ENCODE data around the gene SCCPDH.
"Not testable (repeated sequence)": the region's sequence is repeated elsewhere in the genome, so short reads cannot be mapped to it uniquely, and the experiment has no call there.

The SCCPDH gene, protein sequence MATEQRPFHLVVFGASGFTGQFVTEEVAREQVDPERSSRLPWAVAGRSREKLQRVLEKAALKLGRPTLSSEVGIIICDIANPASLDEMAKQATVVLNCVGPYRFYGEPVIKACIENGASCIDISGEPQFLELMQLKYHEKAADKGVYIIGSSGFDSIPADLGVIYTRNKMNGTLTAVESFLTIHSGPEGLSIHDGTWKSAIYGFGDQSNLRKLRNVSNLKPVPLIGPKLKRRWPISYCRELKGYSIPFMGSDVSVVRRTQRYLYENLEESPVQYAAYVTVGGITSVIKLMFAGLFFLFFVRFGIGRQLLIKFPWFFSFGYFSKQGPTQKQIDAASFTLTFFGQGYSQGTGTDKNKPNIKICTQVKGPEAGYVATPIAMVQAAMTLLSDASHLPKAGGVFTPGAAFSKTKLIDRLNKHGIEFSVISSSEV
- 1.7 to 8.9 reads per million in 2 experiments for total RNA-seq

DNA sequence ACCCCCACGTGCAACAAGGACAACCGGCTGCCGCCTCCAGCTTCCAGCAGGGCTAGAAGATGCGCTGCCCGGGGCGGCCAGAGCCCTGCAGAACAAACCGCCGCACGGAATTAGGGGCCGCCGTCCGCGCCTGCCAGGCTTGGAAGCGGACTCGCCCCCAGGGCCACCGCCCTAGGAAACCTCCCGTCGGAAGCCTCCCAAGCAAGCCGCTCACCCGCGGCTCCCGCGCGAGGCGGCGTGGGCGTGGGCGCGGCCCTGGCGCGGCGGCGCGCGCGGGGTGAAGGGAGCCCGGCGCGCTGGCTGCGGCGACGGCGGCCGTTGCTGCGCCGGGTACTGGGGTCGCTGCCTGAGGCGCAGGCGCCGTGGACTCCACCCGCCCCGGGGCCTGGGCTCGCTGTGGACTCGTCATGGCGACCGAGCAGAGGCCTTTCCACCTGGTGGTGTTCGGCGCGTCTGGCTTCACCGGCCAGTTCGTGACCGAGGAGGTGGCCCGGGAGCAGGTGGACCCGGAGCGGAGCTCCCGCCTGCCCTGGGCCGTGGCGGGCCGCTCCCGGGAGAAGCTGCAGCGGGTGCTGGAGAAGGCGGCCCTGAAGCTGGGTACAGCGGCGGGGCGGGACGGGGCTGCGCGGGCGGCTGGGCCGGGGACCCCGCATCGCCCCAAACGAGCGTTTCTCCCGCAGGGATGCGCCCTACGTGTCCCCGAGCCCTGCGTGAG, at the start of gene SCCPDH:
TSS of gene SCCPDH (plus strand) at position 394 of the 715 bp plus-strand sequence. CDS start at position 408, 14 bp downstream.
- peak; percentile 12 for DNase-seq (ENCODE audit: low read depth)

DNA sequence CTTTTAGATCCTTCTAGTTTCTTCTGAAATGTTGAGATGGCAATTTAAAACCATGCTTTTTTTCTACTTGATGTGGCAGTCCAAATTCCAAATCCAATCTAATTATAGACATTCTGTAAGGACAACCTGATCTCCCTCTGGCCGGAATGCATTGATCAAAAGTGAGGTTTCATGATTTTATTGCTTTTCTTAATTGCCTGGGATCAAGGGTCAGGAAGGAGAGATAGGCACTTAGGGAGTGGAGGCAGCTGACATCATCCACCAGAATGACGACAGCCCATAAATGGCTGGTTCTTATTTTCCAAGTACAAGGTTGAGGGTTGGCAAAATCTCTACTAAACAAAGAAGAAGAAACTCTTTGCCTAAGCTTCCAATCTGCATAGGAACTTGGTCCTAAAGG, 46.4 kb upstream of the SCCPDH start:
- DNase-seq (ENCODE audit: low read depth) = no peak

DNA sequence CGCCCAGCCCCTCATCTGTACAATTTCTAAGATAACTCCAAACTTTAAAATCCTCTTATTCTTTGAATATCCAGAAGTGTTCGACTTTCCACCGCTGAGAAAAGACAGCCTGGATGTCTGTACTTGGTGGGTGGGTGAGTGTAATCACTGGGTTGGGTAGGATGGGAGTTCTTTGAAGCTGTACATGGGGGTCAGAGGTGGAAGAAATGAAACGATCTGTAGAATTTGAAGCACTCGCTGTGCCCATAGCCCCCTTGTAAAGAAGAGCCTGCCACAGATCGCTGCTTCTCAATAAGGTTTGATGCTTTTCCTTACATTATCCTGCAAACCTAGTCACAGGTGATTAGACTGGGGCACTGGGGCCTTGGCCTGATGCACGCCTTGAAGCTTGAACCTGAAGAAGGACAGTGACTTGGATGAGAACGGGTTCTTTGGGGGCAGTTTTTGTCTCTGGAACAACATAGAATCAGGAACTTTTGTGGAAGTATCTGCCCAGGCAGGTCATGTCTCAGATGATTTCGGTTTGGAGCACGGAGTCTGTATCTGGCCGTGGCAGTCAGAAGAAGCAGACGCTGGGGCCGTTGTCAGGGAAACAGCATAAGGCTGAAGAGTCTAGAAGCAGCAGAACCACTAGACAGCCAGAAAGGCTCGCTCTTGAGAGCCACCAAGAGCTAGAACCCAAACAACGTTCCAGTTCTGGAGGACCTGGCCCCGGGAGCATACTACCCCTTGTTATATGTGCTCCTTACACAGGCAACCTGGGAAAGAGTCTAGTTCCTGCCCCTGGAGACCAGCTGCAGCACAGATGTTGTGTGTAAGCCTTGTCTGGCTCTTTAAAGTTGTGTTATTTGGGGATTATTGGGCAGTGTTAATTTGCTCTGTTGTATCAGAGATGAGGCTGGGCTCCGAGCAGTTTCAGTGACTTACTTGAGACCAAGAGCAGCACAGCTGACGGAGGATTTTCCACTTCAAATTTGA, 45.1 kb upstream of the SCCPDH start:
- DNase-seq (ENCODE audit: low read depth) = no peak

DNA sequence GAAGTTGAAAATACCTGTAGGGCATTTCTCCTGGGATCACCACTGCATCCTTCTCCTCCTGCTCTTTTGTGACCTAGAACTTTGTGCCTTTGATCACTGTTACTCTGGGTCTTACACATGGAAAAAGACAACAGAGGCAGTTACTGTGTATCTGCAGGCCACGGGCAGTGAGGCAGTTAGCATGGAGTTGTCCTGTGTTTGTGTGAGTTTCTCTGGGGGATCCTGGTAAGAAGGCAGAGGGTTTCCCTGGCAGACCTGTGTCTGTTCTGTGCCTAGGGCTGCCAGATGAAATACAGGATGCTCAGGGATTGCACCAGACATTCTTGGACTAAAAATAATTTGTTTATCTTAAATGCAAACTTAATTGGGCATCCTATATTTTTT, 44.4 kb upstream of the SCCPDH start:
- no peak for DNase-seq (ENCODE audit: low read depth)

DNA sequence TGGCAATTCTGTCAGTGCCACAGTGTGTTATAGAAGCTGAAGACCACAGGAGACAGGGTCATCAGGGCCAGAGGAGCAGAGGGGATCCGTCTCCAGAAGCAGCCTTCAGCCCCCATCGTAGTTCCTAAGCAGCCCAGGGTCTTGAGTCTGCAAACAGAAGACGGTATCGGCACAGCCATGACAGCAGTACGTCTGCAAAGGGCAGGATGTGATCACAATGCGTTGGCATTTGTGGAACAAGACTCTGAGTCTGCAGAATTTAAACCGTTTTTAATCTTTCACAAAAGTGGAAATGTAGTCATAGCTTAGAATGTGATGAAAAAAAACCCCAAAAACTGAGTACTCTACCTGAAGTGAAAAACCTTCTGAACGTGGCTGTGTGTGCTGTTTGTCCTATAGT, 44.0 kb upstream of the SCCPDH start:
- no peak for DNase-seq (ENCODE audit: low read depth)

DNA sequence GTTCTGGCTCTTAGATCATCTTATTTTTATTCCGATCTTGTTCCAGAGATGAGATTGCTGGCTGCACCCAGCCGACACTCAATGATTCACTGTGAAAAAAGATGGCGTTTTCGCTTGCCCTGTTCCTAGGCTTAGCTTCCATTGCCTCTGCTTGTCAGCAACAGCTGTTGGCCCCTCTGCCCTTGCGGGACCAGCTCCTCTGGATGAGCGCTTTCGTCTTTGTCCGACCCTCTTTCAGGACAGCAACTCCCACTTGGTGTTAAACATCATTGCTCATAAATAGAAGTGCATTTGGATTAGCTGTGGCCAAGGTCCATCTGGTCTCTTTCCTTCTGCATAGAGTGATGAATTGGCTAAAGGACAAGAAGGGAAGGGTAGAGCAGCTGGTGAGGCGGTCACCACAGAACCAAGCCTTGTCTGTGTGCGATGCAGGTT, 43.5 kb upstream of the SCCPDH start:
- DNase-seq (ENCODE audit: low read depth) = no peak

DNA sequence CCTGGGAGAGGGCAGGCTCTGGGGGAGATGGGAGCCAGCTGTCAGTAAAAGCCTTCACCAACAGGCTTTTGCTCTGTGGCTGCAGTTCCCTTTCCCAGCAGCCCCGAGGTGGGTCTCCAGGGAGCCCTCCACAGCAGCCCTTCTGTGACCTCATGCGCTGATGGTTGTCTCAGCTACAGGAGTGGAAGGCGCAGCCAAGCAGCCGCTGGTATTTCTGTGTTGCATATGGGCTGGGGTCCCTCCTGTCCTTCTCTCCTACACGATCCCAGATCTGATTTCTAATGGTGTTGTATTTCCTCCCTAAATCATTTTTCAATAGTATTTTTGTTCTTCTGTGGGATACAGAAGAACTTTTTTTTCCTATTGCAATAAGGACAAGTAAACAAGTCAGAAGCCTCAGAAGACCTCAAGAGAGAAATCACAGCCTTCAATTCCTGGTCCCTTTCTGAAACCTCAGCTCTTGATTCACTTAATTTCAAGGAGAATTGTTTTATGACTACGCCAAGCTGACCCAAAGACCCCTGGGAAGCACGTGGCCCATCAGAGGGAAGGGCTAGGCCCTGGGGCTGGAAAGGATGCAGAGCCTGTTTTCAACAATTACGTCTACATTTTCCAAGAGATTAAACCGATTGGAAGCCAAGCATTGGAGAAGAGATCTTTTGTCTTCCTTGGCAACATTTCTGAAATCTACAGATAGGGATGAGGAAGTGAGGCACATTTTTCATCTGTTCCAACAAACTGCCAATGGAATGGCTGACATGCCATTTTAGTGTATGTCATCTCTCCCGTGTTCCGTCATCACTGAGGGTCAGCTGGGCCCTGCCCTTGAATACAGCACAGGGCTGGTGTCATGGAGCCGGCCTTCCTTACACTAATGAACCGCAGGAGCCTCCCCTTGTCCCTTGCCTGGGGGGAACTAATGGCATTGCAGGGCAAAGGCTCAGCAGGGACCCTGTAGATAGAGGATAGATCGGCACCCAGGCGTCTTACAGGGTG, 42.0 kb upstream of the SCCPDH start:
- no peak for DNase-seq (ENCODE audit: low read depth)

DNA sequence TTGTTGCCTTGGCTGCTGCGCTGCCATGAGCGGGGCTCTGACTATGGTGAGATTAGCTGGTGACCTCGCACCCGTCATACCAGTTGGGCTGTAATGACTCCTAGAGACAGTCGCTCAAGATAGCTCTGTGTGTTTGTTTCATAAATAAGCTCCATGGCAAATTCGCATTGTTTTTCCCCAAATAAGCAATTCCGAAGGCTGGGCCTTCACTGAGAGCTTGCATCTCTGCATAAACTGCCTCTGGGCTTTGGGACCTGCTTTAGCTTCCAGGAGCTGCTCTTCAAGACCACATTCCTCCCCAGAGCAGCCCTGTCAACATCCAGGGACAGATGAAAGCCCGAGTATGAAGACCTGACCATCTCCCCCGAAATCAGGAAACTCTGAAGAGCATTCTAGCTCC, 40.7 kb upstream of the SCCPDH start:
- no peak for DNase-seq (ENCODE audit: low read depth)

DNA sequence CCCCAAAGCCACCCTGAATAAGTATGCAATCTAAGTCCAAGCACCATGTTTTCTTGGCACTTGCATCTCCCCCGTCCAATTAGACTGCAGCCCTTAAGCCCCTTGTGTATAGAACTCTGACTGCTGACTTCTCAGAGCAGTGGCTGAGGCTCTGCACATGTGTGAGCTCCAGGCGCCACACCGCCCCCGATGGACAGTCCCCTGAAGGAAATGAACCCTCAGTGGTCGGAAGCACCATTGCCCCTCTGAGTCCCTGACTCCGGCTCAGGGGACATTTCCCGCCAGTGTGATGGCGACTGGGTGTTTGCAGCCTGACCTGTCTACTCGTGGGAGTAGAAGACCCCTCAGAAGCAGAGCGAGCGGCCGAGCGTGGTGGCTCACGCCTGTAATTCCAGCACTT, 37.2 kb upstream of the SCCPDH start:
- DNase-seq (ENCODE audit: low read depth) = no peak

DNA sequence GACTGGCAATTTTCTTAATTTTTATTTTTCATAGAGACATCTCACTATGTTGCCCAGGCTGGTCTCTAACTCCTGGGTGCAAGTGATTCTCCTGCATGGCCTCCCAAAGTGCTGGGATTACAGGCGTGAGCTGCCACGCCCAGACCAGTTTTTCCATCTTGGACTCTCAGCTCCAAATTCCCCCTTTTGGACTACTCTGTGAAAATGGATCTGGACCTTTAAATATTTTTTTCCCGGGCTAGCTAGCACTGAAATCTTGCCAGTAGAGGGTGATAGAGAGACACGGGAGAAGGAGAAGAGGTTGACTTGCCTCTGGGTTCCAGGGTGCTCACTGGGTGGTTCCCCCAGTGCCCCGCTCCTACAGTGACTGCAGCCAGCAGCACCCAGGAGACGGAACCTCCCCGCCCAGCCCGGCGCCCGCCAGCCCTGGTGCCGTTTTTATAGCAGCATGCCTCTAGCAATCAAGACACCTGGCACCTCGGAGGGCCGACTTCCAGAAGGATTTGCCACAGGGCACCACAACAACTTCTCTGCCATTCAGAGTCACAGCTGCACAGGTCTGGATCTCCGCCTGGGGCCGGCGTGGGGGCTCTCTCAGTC, 34.7 kb upstream of the SCCPDH start:
- peak; percentile 11 for DNase-seq (ENCODE audit: low read depth)

DNA sequence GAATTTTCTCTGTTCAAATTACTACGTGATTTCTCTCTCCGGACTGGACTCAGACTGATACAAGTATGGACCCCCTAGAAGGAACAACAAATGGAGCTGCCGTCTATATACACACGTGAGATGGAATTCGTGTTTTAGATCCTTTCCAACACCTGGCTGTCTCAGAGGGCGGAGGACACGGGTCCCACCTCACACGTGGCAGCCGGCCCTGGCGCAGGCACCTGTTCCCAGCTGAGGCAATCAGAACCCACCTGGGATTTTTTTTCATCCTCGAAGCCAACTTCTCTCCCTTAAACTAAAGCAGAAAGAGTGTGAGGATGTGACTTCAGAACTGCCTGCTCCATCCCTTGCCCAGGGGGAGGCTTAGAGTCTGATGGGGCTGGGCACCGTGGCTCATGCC, 34.1 kb upstream of the SCCPDH start:
- DNase-seq (ENCODE audit: low read depth) = no peak

DNA sequence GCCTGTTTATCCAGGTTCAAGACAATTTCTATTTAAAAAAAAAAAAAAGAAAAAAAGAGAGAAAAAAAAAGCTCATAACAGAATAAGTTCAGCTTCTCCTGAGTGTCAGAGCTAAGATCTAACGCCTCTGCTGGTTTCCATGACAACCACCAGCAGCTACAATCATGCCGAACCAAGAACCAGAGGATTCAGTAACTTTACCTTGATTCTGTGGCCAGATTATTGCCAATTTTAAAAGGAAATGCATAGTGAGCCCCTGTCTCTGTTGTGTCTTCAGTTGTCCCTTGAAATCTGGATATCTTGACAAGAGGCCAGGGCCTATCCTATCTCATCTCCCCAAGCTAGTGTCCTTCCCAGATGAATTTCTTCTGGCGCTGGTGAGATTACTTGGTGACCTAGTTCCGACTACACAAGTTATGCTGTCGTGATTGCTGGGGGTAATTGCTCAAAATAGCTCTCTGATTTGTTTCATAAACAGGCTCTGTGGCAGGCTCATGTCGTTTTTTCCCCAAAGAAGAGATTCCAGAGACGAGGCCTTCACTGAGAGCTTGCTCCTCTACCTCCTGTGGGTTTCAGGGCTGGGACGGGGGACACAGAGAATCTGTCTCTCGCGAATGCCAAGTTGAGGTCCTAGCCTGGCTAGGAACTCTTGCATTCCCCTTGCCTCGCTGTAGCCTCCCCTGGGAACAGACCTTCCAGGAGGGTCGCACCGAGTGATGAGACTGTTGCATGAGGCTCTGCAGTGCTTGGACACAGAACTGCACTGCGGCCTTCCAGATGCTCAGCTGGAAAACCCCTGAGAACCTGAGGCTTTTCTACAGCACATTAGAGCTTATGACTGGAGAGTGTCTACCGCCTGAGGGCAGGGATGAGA, 32.4 kb upstream of the SCCPDH start:
- no peak for DNase-seq (ENCODE audit: low read depth)

DNA sequence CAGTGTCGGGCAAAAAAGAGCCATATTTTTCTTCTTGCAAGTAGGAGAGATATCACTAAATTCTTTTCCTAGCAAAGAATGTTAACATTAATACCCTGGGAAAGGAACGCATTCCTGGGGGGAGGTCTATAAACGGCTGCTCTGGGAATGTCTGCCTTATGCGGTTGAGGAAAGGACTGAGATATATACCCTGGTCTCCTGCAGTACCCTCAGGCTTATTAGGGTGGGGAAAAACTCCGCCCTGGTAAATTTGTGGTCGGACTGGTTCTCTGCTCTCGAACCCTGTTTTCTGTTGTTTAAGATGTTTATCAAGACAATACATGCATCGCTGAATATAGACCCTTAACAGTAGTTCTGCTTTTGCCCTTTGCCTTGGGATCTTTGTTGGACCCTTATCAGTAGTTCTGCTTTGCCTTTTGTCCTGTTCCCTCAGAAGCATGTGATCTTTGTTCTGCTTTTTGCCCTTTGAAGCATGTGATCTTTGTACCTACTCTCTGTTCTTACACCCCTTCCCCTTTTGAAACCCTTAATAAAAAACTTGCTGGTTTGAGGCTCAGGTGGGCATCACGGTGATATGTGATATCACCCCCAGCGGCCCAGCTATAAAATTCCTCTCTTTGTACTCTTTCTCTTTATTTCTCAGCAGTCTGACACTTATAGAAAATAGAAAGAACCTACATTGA, 29.9 kb upstream of the SCCPDH start:
- not testable (repeated sequence) for DNase-seq (ENCODE audit: low read depth)

DNA sequence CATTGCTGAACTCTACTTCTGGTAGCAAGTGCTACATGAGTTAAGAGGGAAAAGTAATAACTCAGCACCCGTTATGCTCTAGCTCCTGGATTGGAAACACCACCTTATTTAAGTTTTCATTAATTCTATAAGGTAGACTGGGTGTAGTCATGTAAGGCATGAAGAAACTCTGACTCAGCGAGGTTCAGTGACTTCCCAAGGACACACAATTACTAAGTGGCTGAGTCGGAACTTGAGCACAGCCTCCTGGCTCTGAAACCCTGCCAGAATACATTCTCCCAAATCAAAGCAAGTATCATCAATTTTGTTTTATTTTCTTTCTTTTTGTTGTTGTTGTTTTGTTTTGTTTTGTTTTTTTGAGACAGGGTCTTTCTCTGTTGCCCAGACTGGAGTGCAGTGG, 29.1 kb upstream of the SCCPDH start:
- no peak for DNase-seq (ENCODE audit: low read depth)

DNA sequence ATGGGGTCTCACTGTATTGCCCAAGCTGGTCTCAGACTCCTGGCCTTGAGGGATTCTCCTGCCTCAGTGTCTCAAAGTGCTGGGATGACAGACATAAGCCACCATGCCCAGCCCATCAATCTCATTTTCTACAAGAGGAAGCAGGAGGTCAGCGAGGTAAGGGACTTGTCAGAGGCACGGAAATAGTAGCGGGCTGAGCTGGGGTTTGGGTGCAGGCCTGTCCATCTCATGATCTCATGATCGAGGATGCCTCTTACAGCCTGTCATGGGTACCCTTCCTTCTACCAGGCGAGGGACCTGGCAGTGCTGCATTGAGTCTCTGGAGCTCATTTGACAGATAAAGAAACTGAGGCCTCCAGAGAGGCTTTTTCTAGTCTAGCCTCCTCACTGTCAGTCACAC, 28.5 kb upstream of the SCCPDH start:
- DNase-seq (ENCODE audit: low read depth) = no peak

DNA sequence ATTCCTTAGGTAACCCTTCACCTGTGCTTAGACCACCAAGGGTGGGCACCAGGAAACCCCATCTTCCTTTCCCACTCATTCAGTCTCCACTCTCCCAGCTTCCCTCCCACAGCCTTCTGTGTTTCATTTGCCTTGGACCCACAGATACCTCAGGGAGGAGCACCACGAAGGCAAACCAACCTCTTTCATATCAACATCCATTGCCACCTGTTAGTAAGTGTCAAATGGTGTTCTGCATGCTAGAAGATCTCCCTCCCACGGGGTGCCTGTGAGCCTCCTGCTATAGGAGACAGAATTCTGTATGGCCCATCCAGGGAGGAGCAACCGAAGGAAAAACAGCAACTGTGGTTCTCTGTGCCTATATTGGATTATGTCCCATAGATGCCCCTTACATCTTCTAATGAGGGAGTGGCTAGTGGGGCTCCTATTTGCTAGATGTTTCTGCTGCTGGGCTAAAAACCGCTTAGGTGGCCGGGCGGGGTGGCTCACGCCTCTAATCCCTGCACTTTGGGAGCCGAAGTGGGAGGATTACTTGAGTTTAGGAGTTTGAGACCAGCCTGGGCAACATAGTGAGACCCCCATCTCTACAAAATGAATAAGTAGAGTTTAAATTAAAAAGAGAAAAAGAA, 25.6 kb upstream of the SCCPDH start:
- DNase-seq (ENCODE audit: low read depth) = no peak

DNA sequence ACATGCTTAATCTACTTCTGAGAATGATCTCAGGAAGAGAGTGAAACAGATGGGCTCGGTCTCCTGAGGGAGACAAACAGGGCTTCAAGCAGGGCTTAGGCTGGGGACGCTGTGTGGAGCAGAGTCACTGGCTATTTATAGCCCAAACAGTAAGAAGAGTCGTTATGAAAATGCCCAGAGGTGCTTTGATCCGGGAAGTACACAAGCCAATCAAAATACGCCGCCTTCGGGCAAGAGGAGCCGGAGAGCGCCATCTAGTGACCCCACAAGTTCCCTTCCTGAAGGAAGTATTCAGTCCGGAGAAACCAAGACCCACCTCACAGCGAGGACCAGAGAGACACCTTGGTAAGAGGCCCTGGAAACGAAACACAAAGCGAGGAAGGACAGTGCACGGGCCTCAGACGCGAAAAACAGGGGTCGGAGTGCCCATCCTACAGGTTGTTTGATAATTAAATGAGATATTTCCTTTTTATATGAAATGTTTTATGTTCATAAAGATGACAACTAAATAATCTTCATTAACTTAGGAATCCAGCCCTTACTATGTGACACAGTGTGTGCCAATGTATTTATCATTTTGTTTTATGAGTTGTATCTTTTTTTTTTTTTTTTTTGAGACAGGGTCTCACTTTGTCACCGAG, 25.0 kb upstream of the SCCPDH start:
- DNase-seq (ENCODE audit: low read depth) = peak; percentile 66

DNA sequence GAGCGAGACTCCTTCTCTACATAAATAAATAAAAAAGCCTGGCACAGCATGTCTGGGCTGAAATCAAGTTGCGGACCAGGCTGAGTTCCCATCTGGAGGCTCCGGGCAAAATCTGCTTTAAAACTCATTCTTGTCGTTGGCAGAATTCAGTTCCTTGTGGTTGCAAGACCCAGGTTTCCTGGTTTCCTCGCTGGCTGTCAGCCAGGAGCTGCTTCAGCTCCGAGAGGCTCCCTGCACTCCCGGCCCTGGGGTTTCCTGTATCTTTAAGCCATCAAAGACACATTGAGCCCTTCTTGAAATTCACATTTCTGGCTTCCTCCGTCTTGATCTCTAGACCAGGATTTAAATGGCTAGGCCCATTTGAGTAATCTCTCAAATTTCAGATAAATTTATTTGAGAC, 20.6 kb upstream of the SCCPDH start:
- no peak for DNase-seq (ENCODE audit: low read depth)
